K562 (cell line): ENCODE results near the gene MUC5B. TPM values are rescaled to one million over a fixed set of nuclear protein-coding genes. Genes with fewer than 3 reads are reported as not detected.

ENCODE experiments used
- MXD1 ChIP-seq: fragments of 250-450 bp; sonication (Bioruptor Pico); IDR thresholded peaks from 2 replicates; pipeline ENCODE4 v1.8.0; 2021; ENCODE audit warnings: borderline replicate concordance, mild to moderate bottlenecking, moderate library complexity; ENCODE audit not compliant: poor library complexity, severe bottlenecking
- RBM22 ChIP-seq: fragments of 200-400 bp; formaldehyde crosslinking; IDR thresholded peaks from 2 replicates; pipeline ENCODE4 v1.6.1; 2018; ENCODE audit warnings: low read length, low read depth; ENCODE audit not compliant: poor library complexity, severe bottlenecking
- TFAM ChIP-seq: fragments of 250-450 bp; sonication (Bioruptor Pico); conservative IDR thresholded peaks from 2 replicates; pipeline ENCODE4 v1.5.0; 2021; ENCODE audit warnings: mild to moderate bottlenecking, moderate library complexity
- VEZF1 ChIP-seq: fragments of 200-800 bp; sonication (Bioruptor generic); IDR thresholded peaks from 2 replicates; pipeline ENCODE4 v1.6.1; 2017; ENCODE audit warnings: missing genetic modification characterization, missing compliant biosample characterization
- ZFP30 ChIP-seq: fragments of 250-450 bp; sonication (Bioruptor Pico); IDR thresholded peaks from 2 replicates; pipeline ENCODE4 v1.8.0; 2022; ENCODE audit warnings: moderate library complexity, mild to moderate bottlenecking, inconsistent platforms, borderline replicate concordance
- ZHX1 ChIP-seq: fragments of 150-350 bp; conservative IDR thresholded peaks from 2 replicates; pipeline ENCODE4 v1.6.1; 2014; ENCODE audit warnings: low read length
- ZNF584 ChIP-seq: fragments of 200-800 bp; sonication (Bioruptor generic); IDR thresholded peaks from 2 replicates; pipeline ENCODE4 v1.6.1; 2016; ENCODE audit warnings: low read depth, mild to moderate bottlenecking, missing genetic modification characterization, missing compliant biosample characterization
- polyA plus RNA-seq, 8 experiments: library from polyadenylated mRNA; depleted of rRNA in 4 of 8; stranded (reverse) in 5 of 8; unstranded in 3 of 8; fragments of >200 nt; fragmentation: Nextera tagmentation in 2 of 8; fragmentation: Illumina TruSeq in 1 of 8; extraction: Ambion mirVana in 2 of 8; extraction: Trizol in 1 of 8; gene quantifications; 2 replicates each; pipeline versions ENCODE4 v1.2.1 to v1.2.3, GENCODE V29; 2011 to 2014; ENCODE audit warnings: inconsistent platforms in 1 of 8, missing spikeins in 1 of 8
- total RNA-seq, 7 experiments: library from RNA; depleted of rRNA in 6 of 7; stranded (reverse); fragments of >200 nt in 6 of 7; fragmentation: Illumina TruSeq in 2 of 7; extraction: Trizol in 2 of 7; gene quantifications; 2 replicates each; pipeline versions ENCODE4 v1.2.1 to v1.2.3, GENCODE V29; 2011 to 2021; ENCODE audit warnings: low replicate concordance in 1 of 7

MUC5B gene
- total and polyA plus RNA-seq, 9 of the 15 experiments (the other 6 are each of a cell fraction or from before 2014, with no cell fraction given): 0.04 to 0.95 TPM; not detected in 7

GRCh38 chr11:1204381-1205101 lies 18.3 kb upstream of the MUC5B start (continued):
- TF ChIP-seq VEZF1 (CRISPR knock-in tag) (no peak), TFAM (no peak), RBM22 (no peak), ZHX1 (no peak), ZFP30 (CRISPR knock-in tag) (no peak), MXD1 (CRISPR knock-in tag) (no peak), ZNF584 (no peak)
